Measurements from ENCODE around the gene MAPKAPK2. TPM values are rescaled to one million over a fixed set of nuclear protein-coding genes. Genes with fewer than 3 reads are reported as not detected.
A peak's percentile ranks its signal among the peaks of the same experiment; 100 is the strongest.
"Not testable (repeated sequence)": the region's sequence is repeated elsewhere in the genome, so short reads cannot be mapped to it uniquely, and the experiment has no call there.

The MAPKAPK2 gene
- total RNA-seq (2014; rRNA removed; shearing (Covaris generic)) = 20.7 and 28.6 TPM in 2 replicates

DNA sequence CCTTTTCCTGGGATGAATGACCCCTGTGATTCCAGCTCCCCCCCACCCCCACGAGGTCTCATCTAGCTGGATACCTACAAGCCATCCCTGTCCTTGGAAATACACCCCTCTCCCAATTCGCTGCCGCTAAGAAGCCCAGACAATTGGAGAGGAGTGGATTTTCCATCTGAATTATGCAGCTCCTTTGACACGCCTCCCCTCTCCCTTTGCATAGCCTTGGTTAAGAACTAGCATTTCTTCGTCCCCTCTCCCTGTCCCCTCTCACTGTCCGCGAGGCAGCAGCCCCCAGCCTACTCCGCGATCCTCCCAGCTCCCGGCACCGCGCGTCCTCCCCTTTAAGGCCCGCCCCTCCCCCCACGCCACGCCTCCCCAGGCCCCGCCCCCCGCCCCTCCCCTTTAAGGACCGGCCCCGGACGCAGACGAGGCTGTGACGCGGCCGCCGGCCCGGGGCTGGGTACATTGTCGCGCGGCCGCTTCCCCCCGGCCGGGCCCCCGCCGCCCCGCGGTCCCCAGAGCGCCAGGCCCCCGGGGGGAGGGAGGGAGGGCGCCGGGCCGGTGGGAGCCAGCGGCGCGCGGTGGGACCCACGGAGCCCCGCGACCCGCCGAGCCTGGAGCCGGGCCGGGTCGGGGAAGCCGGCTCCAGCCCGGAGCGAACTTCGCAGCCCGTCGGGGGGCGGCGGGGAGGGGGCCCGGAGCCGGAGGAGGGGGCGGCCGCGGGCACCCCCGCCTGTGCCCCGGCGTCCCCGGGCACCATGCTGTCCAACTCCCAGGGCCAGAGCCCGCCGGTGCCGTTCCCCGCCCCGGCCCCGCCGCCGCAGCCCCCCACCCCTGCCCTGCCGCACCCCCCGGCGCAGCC is at the start of gene MAPKAPK2:
MAPKAPK2 (plus strand) TSS at position 428 of the 856 bp plus-strand sequence; CDS start at position 753, 325 bp downstream.
- peak; percentile 68 for DNase-seq (ENCODE audit: low read depth)

DNA sequence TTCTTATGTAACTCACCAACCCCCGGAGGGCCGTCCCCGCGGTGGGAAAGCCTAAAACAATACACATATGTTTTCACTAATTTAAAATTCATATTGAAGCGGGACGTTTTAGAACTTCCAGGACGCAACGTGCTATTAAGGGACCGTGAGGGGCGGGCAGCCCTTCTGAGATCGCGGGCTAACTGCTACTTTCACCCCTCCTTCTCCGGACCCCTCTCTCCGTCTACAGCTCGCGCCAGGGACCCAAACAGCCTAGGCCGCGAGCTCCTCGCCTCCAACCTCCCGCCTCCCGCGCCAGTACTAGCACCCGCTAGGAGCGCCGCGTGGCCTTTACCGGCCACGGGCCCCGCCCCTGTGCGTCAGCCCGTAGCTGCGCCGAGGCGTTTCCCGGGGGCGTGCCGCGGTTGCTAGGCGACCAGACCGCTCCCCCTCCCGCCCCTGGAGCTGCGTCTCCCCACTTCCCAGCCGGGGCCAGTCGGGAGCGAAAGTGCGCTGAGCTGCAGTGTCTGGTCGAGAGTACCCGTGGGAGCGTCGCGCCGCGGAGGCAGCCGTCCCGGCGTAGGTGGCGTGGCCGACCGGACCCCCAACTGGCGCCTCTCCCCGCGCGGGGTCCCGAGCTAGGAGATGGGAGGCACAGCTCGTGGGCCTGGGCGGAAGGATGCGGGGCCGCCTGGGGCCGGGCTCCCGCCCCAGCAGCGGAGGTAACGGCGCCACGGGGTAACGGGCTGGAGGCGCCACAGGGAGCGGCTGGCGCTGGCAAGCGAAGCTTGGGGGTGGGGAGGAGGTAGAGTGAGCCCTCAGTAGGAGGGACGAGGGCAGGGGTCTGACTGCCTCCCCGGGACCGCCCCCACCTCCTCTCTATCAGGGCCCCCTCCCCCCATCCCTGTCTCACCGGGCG is 49.4 kb upstream of the MAPKAPK2 start, which contains the start of gene DYRK3:
DYRK3 (plus strand) TSS at position 457 of the 898 bp plus-strand sequence; CDS start at position 625, 168 bp downstream.
- peak; percentile 91 for DNase-seq (ENCODE audit: low read depth)

DNA sequence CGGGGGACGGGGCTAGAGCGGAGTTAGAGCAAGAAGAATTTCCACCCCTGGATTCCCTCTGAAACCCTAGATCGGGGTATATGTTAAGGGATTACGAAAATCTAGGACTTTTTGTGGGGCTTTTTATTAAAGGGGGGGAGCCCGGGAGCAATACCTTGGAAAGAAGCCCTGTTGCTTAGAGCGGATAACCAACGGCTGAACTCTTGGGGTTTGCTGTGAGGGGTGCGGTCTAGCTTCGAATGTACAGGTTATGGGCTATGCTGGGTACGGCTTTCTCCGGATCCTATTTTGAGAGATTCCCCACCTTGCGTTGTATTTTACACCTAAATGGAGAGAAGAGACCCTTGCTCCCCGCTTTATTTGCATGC is 48.7 kb upstream of the MAPKAPK2 start:
- no peak for DNase-seq (ENCODE audit: low read depth)

- no peak for DNase-seq (ENCODE audit: low read depth)
These were observed 48.0 kb upstream of the MAPKAPK2 start for GRCh38 chr1:206636671-206637070.

DNA sequence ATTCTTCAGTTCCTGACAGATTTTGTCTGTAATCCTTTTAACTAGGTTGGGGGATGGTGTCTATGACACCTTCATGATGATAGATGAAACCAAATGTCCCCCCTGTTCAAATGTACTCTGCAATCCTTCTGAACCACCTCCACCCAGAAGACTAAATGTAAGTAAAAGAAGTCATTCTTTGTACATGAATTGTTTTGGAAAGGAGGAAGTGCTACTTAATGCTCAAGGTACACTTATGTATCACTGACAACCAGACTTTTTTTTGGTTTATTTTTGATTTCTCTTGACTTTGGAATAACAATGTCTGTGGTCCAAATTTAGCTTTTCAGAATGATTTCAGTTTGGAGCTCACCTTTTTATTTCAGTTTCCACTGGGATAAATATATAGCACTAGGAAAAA is 47.1 kb upstream of the MAPKAPK2 start:
- no peak for DNase-seq (ENCODE audit: low read depth)

GRCh38 chr1:206642074-206642473 is 42.6 kb upstream of the MAPKAPK2 start:
- DNase-seq (ENCODE audit: low read depth) = not testable (repeated sequence)

- no peak for DNase-seq (ENCODE audit: low read depth)
These were observed 41.5 kb upstream of the MAPKAPK2 start for GRCh38 chr1:206643118-206643698.

DNA sequence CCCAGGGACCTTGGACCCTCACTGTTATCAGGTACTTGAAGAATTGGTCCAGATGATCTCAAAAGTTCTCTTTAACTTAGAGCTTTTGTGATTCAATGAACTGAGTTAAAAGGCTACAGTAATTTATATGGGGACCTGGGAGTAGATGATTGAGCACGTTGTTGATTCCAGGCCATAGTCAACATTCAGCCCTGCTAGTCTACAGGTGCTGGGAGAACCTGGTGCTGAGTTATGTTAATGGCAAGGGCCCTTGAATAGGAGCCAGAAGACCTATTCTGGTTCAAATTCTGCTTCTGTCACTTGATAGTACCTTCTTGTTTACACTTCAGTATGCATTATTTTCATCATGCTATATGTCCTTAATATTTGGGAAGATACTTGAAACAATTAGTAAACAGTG is 38.2 kb upstream of the MAPKAPK2 start:
- DNase-seq (ENCODE audit: low read depth) = no peak

- DNase-seq (ENCODE audit: low read depth) = no peak
These were observed 37.5 kb upstream of the MAPKAPK2 start for GRCh38 chr1:206647224-206647623.

DNA sequence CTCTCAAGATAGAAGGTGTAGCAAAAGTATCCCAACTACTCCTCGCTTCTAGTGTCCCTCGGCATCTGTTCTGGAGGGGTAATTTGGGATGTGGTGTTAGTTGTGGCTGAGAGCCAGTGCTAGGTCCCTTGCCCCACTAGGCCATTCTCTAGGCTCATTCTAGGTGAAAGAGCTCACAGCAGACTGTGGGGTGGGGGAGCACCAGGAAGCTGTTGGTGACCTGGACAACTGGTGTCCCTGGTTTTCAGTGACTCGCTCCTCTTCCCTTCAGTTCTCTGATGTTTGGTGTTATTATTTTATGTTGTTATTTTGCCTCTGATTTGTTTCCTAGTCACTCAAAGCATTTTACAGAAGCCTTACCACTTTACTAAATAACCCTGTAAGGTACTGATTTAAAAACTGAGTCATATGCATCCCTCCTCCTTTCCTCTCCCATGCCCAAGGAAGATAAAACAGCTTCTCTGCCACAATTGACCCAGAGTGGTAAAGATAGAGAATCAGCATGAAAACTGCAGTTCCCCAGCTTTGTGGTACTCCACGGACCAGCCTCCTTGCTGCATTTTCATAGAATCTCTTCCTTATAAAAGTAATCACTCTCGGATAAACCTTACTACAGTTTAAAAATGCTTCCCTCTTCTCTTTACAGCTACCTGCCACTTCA is 35.3 kb upstream of the MAPKAPK2 start:
- no peak for DNase-seq (ENCODE audit: low read depth)

GRCh38 chr1:206651014-206651413 is 33.7 kb upstream of the MAPKAPK2 start:
- no peak for DNase-seq (ENCODE audit: low read depth)

DNA sequence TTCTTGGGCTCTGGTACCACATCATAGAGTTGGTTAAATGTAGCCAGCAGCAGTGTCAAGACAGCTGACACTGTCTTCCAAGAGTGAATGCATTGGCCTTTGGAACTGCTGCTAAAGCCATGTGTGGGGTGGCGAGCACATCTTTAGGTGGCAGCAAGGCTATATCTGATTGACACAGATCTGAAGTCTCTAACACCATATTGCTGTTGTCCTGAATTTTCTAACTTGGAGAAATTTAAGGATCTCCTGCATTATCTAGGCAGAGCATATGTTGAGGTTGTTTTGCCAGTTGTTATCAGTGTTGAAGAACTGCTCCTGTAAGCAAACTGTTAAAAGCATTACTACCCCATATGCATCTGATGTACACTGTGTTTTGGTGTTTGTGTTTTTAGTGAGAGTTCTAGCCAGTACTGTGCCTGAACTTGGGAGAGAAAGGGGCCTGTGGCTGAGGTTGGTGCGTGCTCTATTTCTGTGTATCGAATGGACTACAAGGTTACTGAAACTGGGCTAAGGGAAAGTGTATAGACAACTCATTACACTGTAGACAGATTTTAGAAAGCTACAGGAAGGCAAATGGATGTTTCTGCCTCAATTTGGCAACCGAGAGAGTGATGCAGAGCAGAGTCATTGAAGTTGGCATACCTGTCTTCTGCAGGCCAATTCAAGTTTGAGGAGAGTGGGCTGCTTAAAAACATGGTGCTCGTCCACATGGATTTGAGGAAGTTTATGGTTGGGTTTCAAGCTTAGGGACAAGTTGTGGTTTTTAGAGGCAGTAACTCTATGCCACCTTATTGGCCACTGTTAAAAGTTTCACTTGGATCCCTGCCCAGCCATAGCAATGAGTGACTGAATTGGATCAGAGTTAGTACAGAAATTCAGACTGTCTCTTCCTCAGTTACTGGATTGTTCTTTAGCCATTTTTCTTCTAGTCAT is 32.5 kb upstream of the MAPKAPK2 start:
- DNase-seq (ENCODE audit: low read depth) = no peak

GRCh38 chr1:206653715-206654459 is 30.8 kb upstream of the MAPKAPK2 start:
- no peak for DNase-seq (ENCODE audit: low read depth)

DNA sequence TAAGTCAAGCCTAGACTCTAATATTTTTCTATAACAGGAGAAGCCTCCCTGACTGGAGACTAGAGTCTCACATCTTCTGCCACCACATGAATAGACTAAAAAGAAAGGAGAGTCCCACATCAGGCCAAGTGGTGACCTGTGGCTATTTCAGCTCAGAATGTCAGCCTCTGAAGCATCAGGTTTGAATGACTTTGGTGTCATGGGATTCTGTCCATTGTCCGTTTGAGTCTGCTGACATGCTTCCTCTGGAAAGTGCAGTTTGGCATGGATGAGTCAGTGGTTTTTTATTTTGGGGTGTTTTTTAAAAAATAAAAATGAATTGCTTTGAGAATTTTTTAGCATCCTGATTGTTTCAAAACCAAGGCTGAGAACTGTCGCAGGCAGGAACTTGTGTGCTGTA is 29.9 kb upstream of the MAPKAPK2 start:
- no peak for DNase-seq (ENCODE audit: low read depth)

GRCh38 chr1:206655471-206655882 is 29.2 kb upstream of the MAPKAPK2 start:
- DNase-seq (ENCODE audit: low read depth) = no peak

DNA sequence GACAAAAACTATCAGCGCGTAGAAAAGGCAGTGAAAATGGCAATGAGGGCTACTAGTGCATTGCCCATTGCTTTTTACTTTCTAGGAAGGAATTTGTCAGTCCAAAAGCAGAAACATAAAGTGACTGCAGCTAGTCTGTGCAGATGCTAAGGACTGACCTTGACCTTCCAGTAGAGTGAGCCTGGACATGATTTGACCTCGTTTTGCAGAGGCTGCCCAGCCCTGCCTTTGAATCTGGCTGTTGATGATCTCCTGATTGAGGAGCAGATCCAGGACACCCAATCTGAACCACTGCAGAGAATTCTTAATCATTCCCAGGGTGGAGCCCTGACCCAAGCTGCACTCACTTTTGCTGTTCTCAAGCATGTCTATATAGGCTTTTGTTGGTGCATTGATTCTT is 27.8 kb upstream of the MAPKAPK2 start:
- no peak for DNase-seq (ENCODE audit: low read depth)

GRCh38 chr1:206657751-206658150 is 27.0 kb upstream of the MAPKAPK2 start:
- no peak for DNase-seq (ENCODE audit: low read depth)

- DNase-seq (ENCODE audit: low read depth) = peak; percentile 35
These were observed 26.3 kb upstream of the MAPKAPK2 start for GRCh38 chr1:206658264-206658980.

GRCh38 chr1:206658981-206659273 is 25.8 kb upstream of the MAPKAPK2 start:
- no peak for DNase-seq (ENCODE audit: low read depth)
